Adrenal gland (tissue), 12 donors: ENCODE results near the gene CES5A. TPM values are rescaled to one million over a fixed set of nuclear protein-coding genes. Genes with fewer than 3 reads are reported as not detected.

Experiments
- DNase-seq, 7 donors: peaks; one replicate each; pipeline ENCODE4 v3.0.0-alpha.2; 2019 to 2020
- H3K27ac ChIP-seq, 5 donors: fragments of 200-600 bp; sonication (generic) in 4 of 5; 1 replicate in 3 of 5; 2 replicates in 2 of 5; pipeline versions ENCODE4 v1.5.1 to v1.8.0; 2016 to 2020; ENCODE audit warnings: mild to moderate bottlenecking in 1 of 5
- H3K27me3 ChIP-seq: fragments of 200-600 bp; 2 replicates; pipeline ENCODE4 v1.8.0; 2021
- H3K36me3 ChIP-seq, 2 donors: fragments of 200-600 bp; replicated peaks in 1 of 2; 1 replicate in 1 of 2; 2 replicates in 1 of 2; pipeline versions ENCODE4 v1.5.1 to v1.8.0; 2018 to 2022
- H3K4me1 ChIP-seq, 2 donors: fragments of 200-600 bp; replicated peaks in 1 of 2; 1 replicate in 1 of 2; 2 replicates in 1 of 2; pipeline versions ENCODE4 v1.5.1 to v1.8.0; 2018 to 2021
- H3K4me3 ChIP-seq, 4 donors: fragments of 200-600 bp; sonication (generic) in 3 of 4; one replicate each; pipeline ENCODE4 v1.5.1; 2016 to 2018
- H3K9me3 ChIP-seq, 3 donors: fragments of 200-600 bp; sonication (generic) in 1 of 3; replicated peaks in 1 of 3; 1 replicate in 2 of 3; 2 replicates in 1 of 3; pipeline versions ENCODE4 v1.5.1 to v1.8.0; 2016 to 2021
- POLR2A ChIP-seq, 2 donors: fragments of 450-650 bp; IDR thresholded peaks; one replicate each; pipeline ENCODE4 v1.6.1; 2017; ENCODE audit warnings: antibody characterized with exemption in 2 of 2, mild to moderate bottlenecking in 2 of 2, moderate library complexity in 1 of 2
- WGBS, 4 donors: extraction: QIAGEN DNeasy Blood & Tissue Kit in 2 of 4; methylation state at CpG; one replicate each; pipeline versions ENCODE4 v1.1.5 to v1.1.7; 2013 to 2017; 5-methylcytosine and 5-hydroxymethylcytosine counted together
- intact Hi-C, 2 donors: fragments of 100-400 bp; cut with DNase I; formaldehyde crosslinking; loops; one replicate each; pipeline versions ENCODE4 v1.14.1 to v1.15.0; 2022 to 2023
- polyA plus RNA-seq, 3 donors: library from polyadenylated mRNA; stranded (reverse); fragments of 200-250 nt in 2 of 3; fragments of 350-450 nt in 1 of 3; fragmentation: Illumina TruSeq in 1 of 3; extraction: RNeasy Lipid Tissue Mini Kit (QIAGEN cat#74804) in 1 of 3; gene quantifications; one replicate each; pipeline ENCODE4 v1.2.3, GENCODE V29; 2013 to 2014
- total RNA-seq, 9 donors: library from RNA; depleted of rRNA in 4 of 9; stranded (reverse); fragments of >200 nt in 4 of 9; fragments of 120-200 nt in 1 of 9; fragmentation: NEBNext Ultra II Directional in 1 of 9; extraction: Animal tissue kit (Norgen Biotek cat#: 25700) in 1 of 9; gene quantifications; one replicate each; pipeline versions ENCODE4 v1.1.0 to v1.2.4, GENCODE V29; 2013 to 2023
- TF ChIP-seq, protein P1 (sequence below), 6 experiments: fragments of 450-650 bp in 4 of 6; fragments of 200-600 bp in 2 of 6; sonication (generic) in 1 of 6; IDR thresholded peaks; 1 replicate in 5 of 6; 2 replicates in 1 of 6; pipeline versions ENCODE4 v1.5.1 to v1.8.0; 2016 to 2021; ENCODE audit warnings: antibody characterized with exemption in 6 of 6, mild to moderate bottlenecking in 2 of 6, moderate library complexity in 1 of 6
- donor health status: healthy with polysubstance abuse.
- donor health status: Bipolar disorder and iron deficiency.
- donor health status: DM: yes; HTN: yes; CAD: no.
- donor health status: DM: no; HTN: no; CAD: no.
- donor health status: DM: no; HTN: no; CAD: no.
- donor health status: DM: yes; HTN: yes; CAD: no.

CES5A gene
- total and polyA plus RNA-seq, 12 donors, result 0.07 to 0.67 (median 0.43) TPM; not detected in 8

GRCh38 chr16:55911616-55912015, 36.4 kb upstream of the CES5A start:
- 64 to 84% (median 69%) methylated on average over 2 of the region's 2 CpGs for WGBS, 4 donors
- Histone ChIP-seq H3K4me1 (no peaks in the 10 kb centered on the region), H3K27me3 (no peaks in the 10 kb centered on the region), H3K4me3 (no peak overlapping the region), H3K9me3 (no peaks in the 10 kb centered on the region), H3K27ac (no peak overlapping the region), H3K36me3 (no peaks in the 10 kb centered on the region)
- DNase-seq, result no peak
- TF ChIP-seq POLR2A (IDR thresholded peaks at IDR 0.05), result no peak
- TF ChIP-seq, protein P1, sequence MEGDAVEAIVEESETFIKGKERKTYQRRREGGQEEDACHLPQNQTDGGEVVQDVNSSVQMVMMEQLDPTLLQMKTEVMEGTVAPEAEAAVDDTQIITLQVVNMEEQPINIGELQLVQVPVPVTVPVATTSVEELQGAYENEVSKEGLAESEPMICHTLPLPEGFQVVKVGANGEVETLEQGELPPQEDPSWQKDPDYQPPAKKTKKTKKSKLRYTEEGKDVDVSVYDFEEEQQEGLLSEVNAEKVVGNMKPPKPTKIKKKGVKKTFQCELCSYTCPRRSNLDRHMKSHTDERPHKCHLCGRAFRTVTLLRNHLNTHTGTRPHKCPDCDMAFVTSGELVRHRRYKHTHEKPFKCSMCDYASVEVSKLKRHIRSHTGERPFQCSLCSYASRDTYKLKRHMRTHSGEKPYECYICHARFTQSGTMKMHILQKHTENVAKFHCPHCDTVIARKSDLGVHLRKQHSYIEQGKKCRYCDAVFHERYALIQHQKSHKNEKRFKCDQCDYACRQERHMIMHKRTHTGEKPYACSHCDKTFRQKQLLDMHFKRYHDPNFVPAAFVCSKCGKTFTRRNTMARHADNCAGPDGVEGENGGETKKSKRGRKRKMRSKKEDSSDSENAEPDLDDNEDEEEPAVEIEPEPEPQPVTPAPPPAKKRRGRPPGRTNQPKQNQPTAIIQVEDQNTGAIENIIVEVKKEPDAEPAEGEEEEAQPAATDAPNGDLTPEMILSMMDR (IDR thresholded peaks at IDR 0.05), result no peak
- intact Hi-C loops, result no loop called here

DNA sequence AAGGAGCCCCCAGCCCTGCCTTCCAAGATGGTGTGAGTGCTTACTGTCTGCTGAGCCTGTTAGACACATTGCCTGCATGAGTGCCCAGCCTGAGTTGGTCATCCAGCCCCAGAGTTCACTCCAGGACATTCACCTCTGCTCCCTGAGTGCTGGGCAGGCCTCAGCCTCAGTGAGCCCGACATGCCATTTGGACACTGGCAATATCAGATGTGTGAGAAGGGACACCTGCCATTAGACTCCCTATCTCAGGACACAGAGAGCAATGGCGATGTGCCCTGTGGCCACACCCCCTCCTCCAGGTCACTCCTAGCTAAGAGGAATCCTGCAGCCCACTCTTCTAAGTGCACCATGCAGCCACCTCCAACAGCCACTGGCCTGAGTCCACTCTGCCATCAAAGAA, 34.7 kb upstream of the CES5A start:
- H3K27me3 ChIP-seq, result no peaks in the 10 kb centered on the region
- no peaks in the 10 kb centered on the region for H3K9me3 ChIP-seq
- no peak for TF ChIP-seq POLR2A (IDR thresholded peaks at IDR 0.05)
- TF ChIP-seq, protein P1 (IDR thresholded peaks at IDR 0.05), result no peak
- intact Hi-C loops, result no loop called here
- H3K4me1 ChIP-seq, result no peaks in the 10 kb centered on the region
- no peak for DNase-seq
- WGBS, 4 donors, result 71 to 91% (median 80%) methylated on average over 1 to 2 of the region's 2 CpGs; no CpG with 5 or more reads in 1 of the 4 donors
- H3K27ac ChIP-seq, result no peak overlapping the region
- H3K36me3 ChIP-seq, result no peaks in the 10 kb centered on the region
- H3K4me3 ChIP-seq, result no peak overlapping the region

DNA sequence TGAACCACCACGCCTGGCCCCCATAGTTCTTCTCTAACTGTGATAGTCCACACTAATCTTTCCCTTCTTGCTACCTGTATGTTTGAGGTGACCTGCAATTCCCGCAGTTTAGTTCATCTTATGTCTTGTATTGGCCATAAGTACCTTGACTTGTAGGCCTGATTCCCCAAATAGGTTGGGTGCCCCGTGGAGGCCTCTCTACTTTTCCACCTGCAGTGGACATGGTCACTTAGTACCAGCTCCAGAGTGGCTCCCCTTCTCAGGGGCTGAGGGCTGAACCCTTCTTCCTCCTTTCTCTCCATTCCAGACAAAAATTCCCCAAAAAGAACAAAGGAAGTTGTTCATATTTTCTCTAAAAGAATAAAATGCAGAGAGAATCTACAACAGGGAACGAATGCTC, 33.5 kb upstream of the CES5A start:
- no peaks in the 10 kb centered on the region for H3K27me3 ChIP-seq
- no peak for TF ChIP-seq POLR2A (IDR thresholded peaks at IDR 0.05)
- TF ChIP-seq, protein P1 (IDR thresholded peaks at IDR 0.05), result no peak
- no peak overlapping the region for H3K27ac ChIP-seq
- H3K36me3 ChIP-seq, result no peaks in the 10 kb centered on the region
- no peaks in the 10 kb centered on the region for H3K9me3 ChIP-seq
- no peak overlapping the region for H3K4me3 ChIP-seq
- DNase-seq, result no peak
- WGBS, 4 donors, result 61 to 85% (median 72%) methylated on average over 4 of the region's 4 CpGs
- intact Hi-C loops, result no loop called here
- no peaks in the 10 kb centered on the region for H3K4me1 ChIP-seq

DNA sequence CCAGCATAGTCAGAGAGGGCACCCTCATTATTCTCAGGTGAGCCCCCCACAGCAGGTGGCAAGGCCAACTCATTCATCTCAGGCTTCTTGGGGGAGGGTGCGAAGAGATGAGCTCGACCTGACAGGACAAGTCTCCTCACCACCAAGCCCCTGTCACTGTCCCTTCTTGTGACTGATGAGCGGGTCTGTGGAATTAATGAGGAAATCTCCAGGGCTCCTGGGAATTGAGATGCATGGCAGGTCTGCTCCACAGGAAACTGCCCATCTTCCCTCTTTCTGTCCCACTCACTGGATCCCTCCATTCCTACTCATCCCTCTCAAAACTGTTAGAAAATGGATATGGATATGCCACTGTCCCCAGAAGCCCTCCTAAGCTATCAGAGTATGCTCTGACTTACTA, 32.5 kb upstream of the CES5A start:
- intact Hi-C loops, result no loop called here
- 58 to 88% (median 85%) methylated on average over 3 of the region's 3 CpGs for WGBS, 4 donors
- Histone ChIP-seq H3K36me3 (no peaks in the 10 kb centered on the region), H3K4me1 (no peaks in the 10 kb centered on the region), H3K9me3 (no peaks in the 10 kb centered on the region), H3K4me3 (no peak overlapping the region), H3K27ac (no peak overlapping the region), H3K27me3 (no peaks in the 10 kb centered on the region)
- DNase-seq, result no peak
- TF ChIP-seq POLR2A (IDR thresholded peaks at IDR 0.05), result no peak
- TF ChIP-seq, protein P1 (IDR thresholded peaks at IDR 0.05), result no peak
